ENCODE results near the gene MAEL. TPM values are rescaled to one million over a fixed set of nuclear protein-coding genes. Genes with fewer than 3 reads are reported as not detected.

MAEL gene
- polyA plus RNA-seq, 3 donors = not detected

DNA sequence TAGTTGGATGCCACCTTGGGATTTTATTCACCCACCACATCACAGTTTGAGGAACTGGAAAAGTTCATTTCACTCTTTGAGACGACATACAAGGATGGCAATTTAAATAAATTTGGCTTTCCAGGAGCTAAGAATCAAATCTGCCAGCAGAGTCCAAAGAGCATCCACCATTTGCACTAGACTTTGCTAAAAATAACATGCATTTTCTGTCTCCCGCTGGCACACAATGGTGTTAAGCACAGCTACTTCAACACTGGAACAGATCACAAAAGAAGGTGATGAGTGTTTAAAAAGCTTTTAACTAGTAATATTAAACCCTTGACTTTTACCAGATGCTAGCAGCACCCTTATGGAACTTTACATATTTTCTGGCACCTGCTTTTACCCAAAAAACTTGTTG is 44.6 kb downstream of the MAEL start:
- TF ChIP-seq, protein P1, sequence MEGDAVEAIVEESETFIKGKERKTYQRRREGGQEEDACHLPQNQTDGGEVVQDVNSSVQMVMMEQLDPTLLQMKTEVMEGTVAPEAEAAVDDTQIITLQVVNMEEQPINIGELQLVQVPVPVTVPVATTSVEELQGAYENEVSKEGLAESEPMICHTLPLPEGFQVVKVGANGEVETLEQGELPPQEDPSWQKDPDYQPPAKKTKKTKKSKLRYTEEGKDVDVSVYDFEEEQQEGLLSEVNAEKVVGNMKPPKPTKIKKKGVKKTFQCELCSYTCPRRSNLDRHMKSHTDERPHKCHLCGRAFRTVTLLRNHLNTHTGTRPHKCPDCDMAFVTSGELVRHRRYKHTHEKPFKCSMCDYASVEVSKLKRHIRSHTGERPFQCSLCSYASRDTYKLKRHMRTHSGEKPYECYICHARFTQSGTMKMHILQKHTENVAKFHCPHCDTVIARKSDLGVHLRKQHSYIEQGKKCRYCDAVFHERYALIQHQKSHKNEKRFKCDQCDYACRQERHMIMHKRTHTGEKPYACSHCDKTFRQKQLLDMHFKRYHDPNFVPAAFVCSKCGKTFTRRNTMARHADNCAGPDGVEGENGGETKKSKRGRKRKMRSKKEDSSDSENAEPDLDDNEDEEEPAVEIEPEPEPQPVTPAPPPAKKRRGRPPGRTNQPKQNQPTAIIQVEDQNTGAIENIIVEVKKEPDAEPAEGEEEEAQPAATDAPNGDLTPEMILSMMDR (IDR thresholded peaks at IDR 0.05) = no peak
- Histone ChIP-seq H3K9ac (ENCODE audit: insufficient read depth, low read length, poor library complexity, severe bottlenecking) (no peak overlapping the region), H3K27me3 (ENCODE audit: control insufficient read depth in 2 of 2, insufficient read depth in 2 of 2, low read length in 2 of 2) (no peaks in the 10 kb centered on the region), H3K9me3 (replicated peaks in 1 of 2; ENCODE audit: control insufficient read depth in 1 of 2, insufficient read depth in 1 of 2, low read length in 2 of 2) (no peaks in the 10 kb centered on the region), H3K4me2 (replicated peaks; ENCODE audit: extremely low read depth, low read length, poor library complexity, severe bottlenecking) (no peak overlapping the region), H3K4me1 (ENCODE audit: control insufficient read depth in 1 of 2, insufficient read depth in 2 of 2, low read length in 2 of 2) (no peaks in the 10 kb centered on the region), H3K79me2 (ENCODE audit: insufficient read depth, low read length) (no peaks in the 10 kb centered on the region), H3K36me3 (replicated peaks in 1 of 2; ENCODE audit: control insufficient read depth in 1 of 2, insufficient read depth in 2 of 2, low read length in 2 of 2) (no peaks in the 10 kb centered on the region), H2AFZ (ENCODE audit: insufficient read depth, low read depth, low read length, poor library complexity, severe bottlenecking) (no peak overlapping the region), H4K20me1 (ENCODE audit: insufficient read depth, low read length) (no peaks in the 10 kb centered on the region), H3K27ac (ENCODE audit: low read depth in 1 of 2, low read length in 2 of 2) (no peak overlapping the region), H3K4me3 (replicated peaks in 1 of 3; ENCODE audit: low read depth in 2 of 3, low read length in 3 of 3) (no peak overlapping the region)
- H3K36me3 Mint-ChIP-seq = no peaks in the 10 kb centered on the region
- no peaks in the 10 kb centered on the region for H3K4me1 Mint-ChIP-seq
- intact Hi-C loops (cut with micrococcal nuclease) = no loop called here
- no peaks in the 10 kb centered on the region for H3K27me3 Mint-ChIP-seq (ENCODE audit: low read depth in 3 of 3)
- no peak overlapping the region for H3K27ac Mint-ChIP-seq
- H3K9me3 Mint-ChIP-seq = peaks cover 0 to 10% (median 3%) of the 10 kb centered on the region in 7 donors
- WGBS (ENCODE audit: insufficient coverage) = no CpG with 5 or more reads among the region's 2 CpGs
- DNase-seq = no peak
- no peak overlapping the region for H3K4me3 Mint-ChIP-seq

DNA sequence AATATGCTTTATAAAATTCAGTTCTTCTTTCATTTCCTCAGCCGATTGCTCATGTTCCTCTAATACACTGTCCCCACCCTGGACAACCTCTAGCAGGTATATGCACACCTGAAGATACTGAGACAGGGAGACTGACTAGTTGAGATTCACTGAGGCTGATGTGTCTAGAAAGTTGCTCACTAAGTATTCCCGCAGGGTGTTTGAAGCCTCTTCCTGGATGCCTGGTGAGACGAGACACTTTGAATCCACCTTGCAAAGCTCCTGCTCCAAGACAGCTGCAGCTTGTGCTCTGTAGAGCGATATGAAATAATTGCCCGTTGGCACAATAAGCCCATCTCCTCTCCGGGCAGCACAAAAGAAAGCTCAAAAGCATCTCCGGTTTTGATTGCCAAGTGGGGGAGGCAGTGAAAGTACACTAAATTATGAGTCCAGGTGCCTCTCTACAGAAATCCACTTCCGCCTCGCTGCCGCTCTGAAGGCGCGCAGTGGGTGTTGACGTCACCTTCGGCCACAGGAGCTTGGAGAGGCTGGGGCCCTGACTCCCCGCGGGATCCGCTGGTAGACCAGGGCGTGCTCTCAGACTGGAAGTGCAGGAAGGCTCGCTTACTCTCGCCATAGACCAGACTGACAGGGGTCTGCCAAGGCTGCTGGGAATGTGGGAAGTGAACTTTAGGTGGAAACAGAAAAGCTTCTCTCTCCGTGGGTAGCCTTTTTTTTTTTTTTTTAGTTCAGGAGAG is 54.8 kb downstream of the MAEL start:
- intact Hi-C loops (cut with micrococcal nuclease) = no loop called here
- Mint-ChIP-seq H3K36me3 (no peaks in the 10 kb centered on the region), H3K4me1 (peaks cover 16% of the 10 kb centered on the region), H3K27ac (peak overlapping the region in 2 of 7 donors; percentile 68 to 69), H3K4me3 (peak overlapping the region; percentile 77 to 91), H3K9me3 (no peaks in the 10 kb centered on the region), H3K27me3 (ENCODE audit: low read depth in 3 of 3) (peaks cover 0 to 2% (median 1%) of the 10 kb centered on the region in 3 donors)
- Histone ChIP-seq H4K20me1 (ENCODE audit: insufficient read depth, low read length) (no peaks in the 10 kb centered on the region), H3K4me1 (ENCODE audit: control insufficient read depth in 1 of 2, insufficient read depth in 2 of 2, low read length in 2 of 2) (peaks cover 12 to 14% of the 10 kb centered on the region in 2 donors), H3K27ac (ENCODE audit: low read depth in 1 of 2, low read length in 2 of 2) (no peak overlapping the region), H3K79me2 (ENCODE audit: insufficient read depth, low read length) (no peaks in the 10 kb centered on the region), H3K36me3 (replicated peaks in 1 of 2; ENCODE audit: control insufficient read depth in 1 of 2, insufficient read depth in 2 of 2, low read length in 2 of 2) (no peaks in the 10 kb centered on the region), H3K9me3 (replicated peaks in 1 of 2; ENCODE audit: control insufficient read depth in 1 of 2, insufficient read depth in 1 of 2, low read length in 2 of 2) (no peaks in the 10 kb centered on the region), H3K27me3 (ENCODE audit: control insufficient read depth in 2 of 2, insufficient read depth in 2 of 2, low read length in 2 of 2) (peaks cover 0 to 2% of the 10 kb centered on the region in 2 donors), H3K9ac (ENCODE audit: insufficient read depth, low read length, poor library complexity, severe bottlenecking) (peak overlapping the region; percentile 49), H3K4me2 (replicated peaks; ENCODE audit: extremely low read depth, low read length, poor library complexity, severe bottlenecking) (peak overlapping the region; percentile 90), H2AFZ (ENCODE audit: insufficient read depth, low read depth, low read length, poor library complexity, severe bottlenecking) (peak overlapping the region; percentile 74), H3K4me3 (replicated peaks in 1 of 3; ENCODE audit: low read depth in 2 of 3, low read length in 3 of 3) (peak overlapping the region; percentile 22 to 79 (median 36))
- TF ChIP-seq, protein P1 (IDR thresholded peaks at IDR 0.05) = no peak
- peak; percentile 31 to 59 (median 38) for DNase-seq
- WGBS (ENCODE audit: insufficient coverage) = 8% methylated on average over 19 of the region's 21 CpGs
